Caco-2 (cell line): ENCODE data around the gene SLC5A2. TPM values are rescaled to one million over a fixed set of nuclear protein-coding genes. Genes with fewer than 3 reads are reported as not detected.

ENCODE experiments used
- BruUV-seq: library from RNA; stranded (reverse); fragments of 400-500 nt; replicated peaks from 2 replicates; lab custom pipeline; 2021; lab: Mats Ljungman, UMichigan
- CTCF ChIA-PET: fragments of 300-600 bp; sonication (Branson Sonifier 250); formaldehyde crosslinking; loops from one replicate; lab custom pipeline; 2022; ENCODE audit warnings: antibody characterized with exemption; lab: Charles Lee
- POLR2A ChIA-PET: fragments of 300-600 bp; sonication (Branson Sonifier 250); formaldehyde crosslinking; loops from one replicate; lab custom pipeline; 2022; ENCODE audit warnings: antibody characterized with exemption; lab: Charles Lee
- DNase-seq, 2 experiments: peaks; one replicate each; pipeline versions ENCODE4 v3.0.0 to v3.0.0-alpha.2; 2020 to 2022
- H3K27me3 ChIP-seq: replicated peaks from 2 replicates; pipeline ENCODE4 v1.6.0; 2011; ENCODE audit warnings: low read length; ENCODE audit not compliant: control insufficient read depth, insufficient read depth
- H3K36me3 ChIP-seq: 2 replicates; pipeline ENCODE4 v1.5.1; 2011; ENCODE audit warnings: low read length; ENCODE audit not compliant: control insufficient read depth, insufficient read depth
- H3K4me1 ChIP-seq: fragments of 250-450 bp; sonication (Bioruptor Pico); 2 replicates; pipeline ENCODE4 v1.5.1; 2020; ENCODE audit warnings: mild to moderate bottlenecking
- H3K4me3 ChIP-seq: 2 replicates; pipeline ENCODE4 v1.5.1; 2011; ENCODE audit warnings: low read depth, mild to moderate bottlenecking, control low read depth, low read length
- H3K9me3 ChIP-seq: fragments of 250-450 bp; sonication (Bioruptor Pico); 2 replicates; pipeline ENCODE4 v1.5.1; 2020; ENCODE audit warnings: mild to moderate bottlenecking, moderate library complexity
- H3K27ac Mint-ChIP-seq: one replicate; pipeline ENCODE4 v1.8.0; 2022; ENCODE audit warnings: mixed read lengths; ENCODE audit not compliant: unreplicated experiment
- H3K27me3 Mint-ChIP-seq: one replicate; pipeline ENCODE4 v1.8.0; 2022; ENCODE audit warnings: mixed read lengths; ENCODE audit not compliant: insufficient read depth, unreplicated experiment
- H3K36me3 Mint-ChIP-seq: one replicate; pipeline ENCODE4 v1.8.0; 2022; ENCODE audit warnings: mild to moderate bottlenecking, mixed read lengths; ENCODE audit not compliant: insufficient read depth, unreplicated experiment
- H3K4me1 Mint-ChIP-seq: one replicate; pipeline ENCODE4 v1.8.0; 2022; ENCODE audit warnings: low read depth, mixed read lengths; ENCODE audit not compliant: unreplicated experiment
- H3K4me3 Mint-ChIP-seq: one replicate; pipeline ENCODE4 v1.8.0; 2022; ENCODE audit warnings: mild to moderate bottlenecking, moderate library complexity, mixed read lengths; ENCODE audit not compliant: unreplicated experiment
- H3K9me3 Mint-ChIP-seq: one replicate; pipeline ENCODE4 v1.8.0; 2022; ENCODE audit warnings: mixed read lengths; ENCODE audit not compliant: unreplicated experiment
- intact Hi-C: fragments of 100-400 bp; cut with micrococcal nuclease; formaldehyde crosslinking; loops from one replicate; pipeline ENCODE4 v1.10.0; 2022; ENCODE audit not compliant: unreplicated experiment
- total RNA-seq: library from RNA; stranded (reverse); gene quantifications from 2 replicates; pipeline ENCODE4 v1.2.3, GENCODE V29; 2022
- TF ChIP-seq, protein P1 (sequence below), 2 experiments: fragments of 200-600 bp in 1 of 2; IDR thresholded peaks; 1 replicate in 1 of 2; 2 replicates in 1 of 2; pipeline versions ENCODE4 v1.5.1 to v1.8.0; 2011 to 2022; ENCODE audit warnings: antibody characterized with exemption in 1 of 2, control low read depth in 1 of 2, inconsistent platforms in 1 of 2, low read depth in 1 of 2, low read length in 1 of 2, mild to moderate bottlenecking in 1 of 2, moderate library complexity in 1 of 2; ENCODE audit not compliant: insufficient read depth in 1 of 2, severe bottlenecking in 1 of 2, unreplicated experiment in 1 of 2

Gene SLC5A2
- total RNA-seq, 1 experiment from 2014 or later = 3.0 TPM

DNA sequence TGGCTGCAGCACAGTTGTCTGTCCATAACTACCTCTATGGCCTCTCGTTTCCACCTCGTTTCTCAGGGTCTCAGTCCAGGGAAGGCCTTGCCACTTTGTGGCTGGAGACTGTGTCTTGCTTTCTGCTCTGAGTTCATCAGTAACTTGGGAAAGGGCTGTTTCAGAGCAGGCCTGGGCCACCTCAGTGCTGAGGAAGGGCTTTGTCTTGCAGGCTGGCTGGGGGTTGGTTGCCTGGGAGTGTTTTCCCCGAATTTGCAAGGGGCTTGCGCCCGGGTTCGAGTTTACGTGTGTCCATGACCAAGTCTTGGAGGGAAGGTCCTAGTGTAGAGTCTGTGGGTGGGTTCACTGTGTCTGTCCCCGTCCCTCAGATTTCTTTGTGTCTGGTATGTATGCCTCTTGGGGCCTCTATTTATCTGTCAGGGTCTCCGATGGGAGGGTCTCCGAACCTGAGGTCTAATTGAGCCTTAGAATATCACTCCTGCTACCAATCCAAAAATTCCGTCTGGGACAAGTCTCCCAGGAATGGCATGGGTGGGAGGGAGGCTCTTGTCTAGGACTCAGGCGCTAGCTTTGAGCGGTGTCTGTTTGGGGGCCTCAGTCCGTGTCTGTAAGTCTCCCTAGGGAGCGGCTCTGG is 11.6 kb upstream of the SLC5A2 start:
- intact Hi-C loops = no loop called here
- TF ChIP-seq, protein P1, sequence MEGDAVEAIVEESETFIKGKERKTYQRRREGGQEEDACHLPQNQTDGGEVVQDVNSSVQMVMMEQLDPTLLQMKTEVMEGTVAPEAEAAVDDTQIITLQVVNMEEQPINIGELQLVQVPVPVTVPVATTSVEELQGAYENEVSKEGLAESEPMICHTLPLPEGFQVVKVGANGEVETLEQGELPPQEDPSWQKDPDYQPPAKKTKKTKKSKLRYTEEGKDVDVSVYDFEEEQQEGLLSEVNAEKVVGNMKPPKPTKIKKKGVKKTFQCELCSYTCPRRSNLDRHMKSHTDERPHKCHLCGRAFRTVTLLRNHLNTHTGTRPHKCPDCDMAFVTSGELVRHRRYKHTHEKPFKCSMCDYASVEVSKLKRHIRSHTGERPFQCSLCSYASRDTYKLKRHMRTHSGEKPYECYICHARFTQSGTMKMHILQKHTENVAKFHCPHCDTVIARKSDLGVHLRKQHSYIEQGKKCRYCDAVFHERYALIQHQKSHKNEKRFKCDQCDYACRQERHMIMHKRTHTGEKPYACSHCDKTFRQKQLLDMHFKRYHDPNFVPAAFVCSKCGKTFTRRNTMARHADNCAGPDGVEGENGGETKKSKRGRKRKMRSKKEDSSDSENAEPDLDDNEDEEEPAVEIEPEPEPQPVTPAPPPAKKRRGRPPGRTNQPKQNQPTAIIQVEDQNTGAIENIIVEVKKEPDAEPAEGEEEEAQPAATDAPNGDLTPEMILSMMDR (IDR thresholded peaks at IDR 0.05; ENCODE audit: insufficient read depth in 1 of 2, low read depth in 1 of 2, low read length in 1 of 2, severe bottlenecking in 1 of 2, unreplicated experiment in 1 of 2) = no peak
- H3K27ac Mint-ChIP-seq = no peak overlapping the region
- H3K4me3 Mint-ChIP-seq = peak overlapping the region; percentile 96
- no peaks in the 10 kb centered on the region for H3K9me3 ChIP-seq
- H3K27me3 Mint-ChIP-seq = no peaks in the 10 kb centered on the region
- peaks cover 22% of the 10 kb centered on the region for H3K4me1 Mint-ChIP-seq
- no peaks in the 10 kb centered on the region for H3K9me3 Mint-ChIP-seq
- H3K36me3 ChIP-seq = no peaks in the 10 kb centered on the region
- H3K36me3 Mint-ChIP-seq = peaks cover 8% of the 10 kb centered on the region
- ChIA-PET CTCF (interaction anchor here (0.6 kb wide), 1 partner anchor 30 kb away, joined by 3 read pairs; no protein-coding TSS in a partner anchor), POLR2A (interaction anchor here (1.3 kb wide), 1 partner anchor 12 kb away, joined by 17 read pairs; no protein-coding TSS in a partner anchor)
- no peak for DNase-seq
- BruUV-seq = no TSS peak
- no peaks in the 10 kb centered on the region; the same call in 1 of the 2 replicates for H3K4me1 ChIP-seq
- H3K4me3 ChIP-seq = peak overlapping the region; percentile 47
- no peaks in the 10 kb centered on the region for H3K27me3 ChIP-seq

DNA sequence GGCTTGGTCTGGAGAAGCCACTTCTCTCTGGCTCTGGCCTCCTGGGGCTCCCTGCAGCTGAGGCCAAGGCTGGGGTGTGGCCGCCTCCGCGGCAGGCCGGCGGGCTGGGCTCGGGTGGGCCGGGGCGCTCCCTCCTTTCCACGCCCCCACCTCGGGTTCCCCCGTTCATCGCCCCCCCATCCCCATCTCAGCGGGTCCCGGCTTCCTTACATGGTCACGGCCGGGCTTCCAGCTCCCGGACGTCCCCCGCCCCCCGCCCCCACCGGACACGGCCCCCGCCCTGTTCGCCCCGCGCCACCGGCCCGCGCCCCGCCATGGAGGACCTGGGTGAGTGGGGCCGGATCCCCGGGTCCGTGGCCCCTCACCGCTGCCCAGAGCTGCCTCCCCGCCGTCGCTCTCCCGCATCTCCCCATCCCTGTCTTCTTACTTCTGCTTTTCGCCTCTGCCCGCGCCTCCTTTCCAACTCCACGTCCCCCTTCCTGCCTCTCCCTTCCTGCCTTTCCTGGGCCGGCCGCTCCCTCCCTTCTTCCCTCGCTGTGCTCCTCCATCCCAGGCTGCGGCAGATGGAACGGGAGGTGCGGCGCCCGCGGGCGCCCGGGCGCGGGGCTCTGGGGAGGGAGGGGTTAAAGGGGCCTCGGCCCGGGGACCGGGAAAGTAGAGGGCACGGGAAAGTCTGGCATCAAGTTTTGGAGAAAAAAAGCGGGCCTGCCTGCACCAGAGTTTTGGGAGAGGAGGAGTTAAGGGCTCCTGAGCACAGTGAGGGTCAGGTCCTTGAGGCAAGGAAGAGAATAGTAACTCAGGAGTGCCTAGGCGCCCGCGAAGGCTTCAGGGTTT is 10.8 kb upstream of the SLC5A2 start, which contains the start of gene TGFB1I1:
TSS of gene TGFB1I1 (plus strand) at position 278 of the 834 bp plus-strand sequence. CDS start at position 315, 37 bp downstream.
- Mint-ChIP-seq H3K4me3 (peak within 1 kb of the TSS; percentile 96), H3K36me3 (peaks cover 8% of the 10 kb centered on the region), H3K27ac (peak within 1 kb of the TSS; percentile 57), H3K4me1 (peaks cover 24% of the 10 kb centered on the region), H3K9me3 (no peaks in the 10 kb centered on the region), H3K27me3 (no peaks in the 10 kb centered on the region)
- no peaks in the 10 kb centered on the region for H3K9me3 ChIP-seq
- peak in 1 of 2 experiments; percentile 21 for DNase-seq
- H3K36me3 ChIP-seq = no peaks in the 10 kb centered on the region
- TF ChIP-seq, protein P1 (IDR thresholded peaks at IDR 0.05; ENCODE audit: insufficient read depth in 1 of 2, low read depth in 1 of 2, low read length in 1 of 2, severe bottlenecking in 1 of 2, unreplicated experiment in 1 of 2) = no peak
- H3K4me3 ChIP-seq = peak within 1 kb of the TSS; percentile 47
- H3K27me3 ChIP-seq = no peaks in the 10 kb centered on the region
- BruUV-seq = no TSS peak
- intact Hi-C loops = no loop called here
- ChIA-PET POLR2A (interaction anchor here (1.3 kb wide), 1 partner anchor 12 kb away, joined by 17 read pairs; no protein-coding TSS in a partner anchor), CTCF (interaction anchor here (0.6 to 1.0 kb wide), 2 partner anchors 21 to 29 kb away, joined by 3 read pairs; no protein-coding TSS in a partner anchor)
- no peaks in the 10 kb centered on the region; the same call in 1 of the 2 replicates for H3K4me1 ChIP-seq

DNA sequence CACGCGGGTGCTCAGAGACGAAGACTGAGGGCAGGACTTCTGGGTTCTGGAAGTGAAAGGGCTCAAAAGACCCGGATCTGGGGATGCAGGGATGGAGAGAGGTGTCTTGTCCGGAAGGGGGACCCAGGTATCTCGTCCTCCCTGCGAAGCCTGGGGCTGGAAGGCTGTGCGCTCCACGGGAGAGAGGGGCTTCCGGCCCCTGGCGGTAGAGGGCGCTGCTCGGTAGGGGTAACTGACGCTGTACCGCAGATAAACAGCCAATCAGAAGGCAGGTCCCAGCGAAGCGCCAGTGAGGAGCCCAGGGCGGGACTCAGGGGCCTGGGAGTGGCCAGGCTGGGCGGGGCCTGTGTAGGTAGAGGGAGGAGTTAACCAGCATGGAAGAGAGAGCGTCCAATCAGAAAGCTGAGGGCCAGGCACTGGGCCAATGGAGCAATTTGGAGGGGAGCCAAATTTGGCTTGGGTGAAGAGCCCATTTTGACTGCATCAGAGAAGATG is 10.2 kb upstream of the SLC5A2 start:
- peaks cover 14% of the 10 kb centered on the region for H3K36me3 Mint-ChIP-seq
- peak; percentile 69 to 75 for DNase-seq
- ChIA-PET POLR2A (no interaction called here), CTCF (interaction anchor here (1.0 kb wide), 1 partner anchor 21 kb away, joined by 3 read pairs; no protein-coding TSS in a partner anchor)
- H3K4me3 Mint-ChIP-seq = peak overlapping the region; percentile 96
- TF ChIP-seq, protein P1 (IDR thresholded peaks at IDR 0.05; ENCODE audit: insufficient read depth in 1 of 2, low read depth in 1 of 2, low read length in 1 of 2, severe bottlenecking in 1 of 2, unreplicated experiment in 1 of 2) = peak in 1 of 2 experiments; percentile 16
- H3K9me3 Mint-ChIP-seq = no peaks in the 10 kb centered on the region
- intact Hi-C loops = no loop called here
- peak overlapping the region; percentile 57 for H3K27ac Mint-ChIP-seq
- BruUV-seq = no TSS peak
- H3K27me3 Mint-ChIP-seq = no peaks in the 10 kb centered on the region
- H3K9me3 ChIP-seq = no peaks in the 10 kb centered on the region
- H3K27me3 ChIP-seq = no peaks in the 10 kb centered on the region
- peaks cover 24% of the 10 kb centered on the region for H3K4me1 Mint-ChIP-seq
- H3K4me3 ChIP-seq = peak overlapping the region; percentile 47; the same call in 1 of the 2 replicates
- H3K4me1 ChIP-seq = no peaks in the 10 kb centered on the region; the same call in 1 of the 2 replicates
- H3K36me3 ChIP-seq = no peaks in the 10 kb centered on the region
